Hematopoietic multipotent progenitor cell treated with erythropoietin and hydrocortisone succinate and interleukin-3 and kit ligand, for 8 days (in vitro differentiated cells): Measurements from ENCODE around the gene ZNF420.
"Not testable (repeated sequence)": the region's sequence is repeated elsewhere in the genome, so short reads cannot be mapped to it uniquely, and the experiment has no call there.

ENCODE experiments used
- DNase-seq: peaks from one replicate; pipeline ENCODE4 v3.0.0-alpha.2; 2015

Gene ZNF420

DNA sequence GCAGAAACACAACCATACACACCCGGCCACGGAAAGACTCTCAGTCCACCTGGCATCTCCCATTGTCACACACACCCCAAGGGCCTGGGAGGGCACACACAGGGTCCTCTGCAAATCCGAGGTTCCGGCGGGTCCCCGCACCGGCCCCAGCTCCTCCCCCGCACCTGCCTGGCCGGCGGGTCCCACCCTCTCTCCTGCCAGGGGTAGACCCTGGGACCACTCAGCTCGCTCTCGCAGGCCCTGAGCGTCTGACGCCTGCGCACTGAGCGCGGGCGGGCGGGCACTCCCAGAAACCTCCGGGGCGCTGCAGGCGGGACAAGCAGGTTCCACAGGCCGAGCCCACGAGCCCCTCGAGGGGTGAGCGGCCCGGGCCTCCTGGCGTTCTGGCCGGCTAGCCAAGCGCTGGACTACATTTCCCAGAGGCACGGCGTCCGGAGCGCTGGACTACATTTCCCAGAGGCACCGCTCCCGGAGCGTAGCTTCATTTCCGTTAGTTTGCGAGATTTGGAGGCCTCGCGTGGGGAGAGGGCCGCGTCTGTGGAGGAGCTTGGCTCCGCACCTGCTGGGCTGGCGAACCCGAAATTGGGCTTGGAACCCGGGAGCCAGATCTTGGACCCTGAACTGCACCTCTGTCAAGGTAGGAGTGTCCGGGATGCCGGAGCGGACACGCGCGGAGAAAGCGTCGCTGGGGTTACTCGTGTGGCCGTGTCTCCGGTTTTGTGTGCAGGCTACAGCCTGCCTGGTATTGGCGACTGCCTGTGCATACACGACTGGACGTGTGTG, at the start of gene ZNF420:
TSS of gene ZNF420 (plus strand) at position 500 of the 783 bp plus-strand sequence. CDS start 10,686 bp downstream, outside the sequence.
- DNase-seq: peak; percentile 95

GRCh38 chr19:37045140-37045539, 33.1 kb upstream of the ZNF420 start:
- no peak for DNase-seq

- no peak for DNase-seq
Observed at GRCh38 chr19:37055330-37055729, 22.9 kb upstream of the ZNF420 start.

DNA sequence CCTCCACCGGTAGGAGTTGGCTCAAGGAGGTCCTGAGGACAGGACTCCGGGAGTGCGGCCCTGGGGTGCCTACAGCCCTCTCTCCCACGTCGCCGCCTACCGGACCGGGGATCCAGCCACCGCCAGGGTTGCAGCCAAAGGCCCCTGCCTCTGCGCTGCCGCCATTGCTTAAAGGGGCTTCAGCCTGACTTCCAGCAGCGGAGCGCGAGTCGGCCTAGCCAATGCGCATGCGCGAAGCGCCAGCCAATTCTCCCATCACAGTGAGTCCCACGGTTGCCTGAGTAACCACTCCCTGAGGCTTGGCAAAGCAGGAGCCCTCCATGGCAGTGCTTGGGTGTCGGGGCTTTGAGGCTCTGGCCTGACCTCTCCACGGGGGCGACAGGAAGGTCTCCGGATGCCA, 21.5 kb upstream of the ZNF420 start:
- DNase-seq: no peak

GRCh38 chr19:37059142-37059541, 19.1 kb upstream of the ZNF420 start:
- DNase-seq: no peak

DNA sequence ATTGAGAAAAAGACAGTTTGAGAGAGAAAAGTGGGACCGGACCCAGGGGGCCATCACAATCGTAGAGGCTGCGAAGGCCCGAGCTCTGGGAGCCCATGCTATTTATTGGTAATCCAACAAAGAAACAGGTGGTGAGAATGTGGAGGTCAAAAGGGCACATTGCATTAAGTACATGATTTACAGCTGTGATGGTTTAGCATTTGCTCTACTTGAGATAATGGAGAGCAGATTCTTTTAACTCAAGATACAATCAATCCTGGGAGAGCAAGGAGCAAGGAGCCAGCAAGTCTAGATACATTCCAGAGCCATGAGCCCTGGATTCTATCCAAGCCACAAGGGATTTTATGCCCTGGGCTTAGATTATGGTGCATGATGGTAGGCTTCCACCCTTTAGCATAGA, 13.3 kb upstream of the ZNF420 start:
- DNase-seq: not testable (repeated sequence)

- DNase-seq: no peak
Observed at GRCh38 chr19:37074111-37074510, 4.1 kb upstream of the ZNF420 start.

GRCh38 chr19:37074819-37075362, 3.3 kb upstream of the ZNF420 start:
- DNase-seq: no peak

DNA sequence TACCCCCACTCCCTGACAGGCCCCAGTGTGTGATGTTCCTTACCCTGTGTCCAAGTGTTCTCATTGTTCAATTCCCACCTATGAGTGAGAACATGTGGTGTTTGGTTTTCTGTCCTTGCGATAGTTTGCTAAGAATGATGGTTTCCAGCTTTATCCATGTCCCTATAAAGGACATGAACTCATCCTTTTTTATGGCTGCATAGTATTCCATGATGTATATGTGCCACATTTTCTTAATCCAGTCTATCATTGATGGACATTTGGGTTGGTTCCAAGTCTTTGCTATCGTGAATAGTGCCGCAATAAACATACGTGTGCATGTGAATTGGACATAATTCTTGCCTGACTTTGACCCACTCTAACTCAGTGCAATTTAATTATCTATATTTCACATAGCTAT, 1.7 kb upstream of the ZNF420 start:
- not testable (repeated sequence) for DNase-seq

DNA sequence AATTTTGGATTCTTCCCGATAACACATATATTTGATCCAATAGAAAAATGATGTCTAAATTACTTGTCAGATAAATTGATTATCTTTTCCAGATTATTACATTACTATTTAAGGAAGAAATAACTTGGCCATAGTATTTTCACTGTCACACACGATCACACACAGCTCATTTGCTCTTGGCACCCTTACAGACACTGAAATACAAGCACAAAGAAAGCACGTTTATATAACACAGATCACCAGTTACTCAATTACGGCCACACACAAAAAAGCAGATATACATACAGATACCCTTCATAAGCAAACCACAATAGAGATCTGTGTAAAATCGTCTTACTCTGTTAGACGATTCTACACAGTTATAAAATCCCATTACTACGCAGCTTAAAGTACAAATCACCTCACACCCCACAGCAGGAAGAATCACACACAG, 716 bp upstream of the ZNF420 start:
- no peak for DNase-seq

GRCh38 chr19:37078717-37079032, 442 bp downstream of the ZNF420 start:
- peak; percentile 19 for DNase-seq

DNA sequence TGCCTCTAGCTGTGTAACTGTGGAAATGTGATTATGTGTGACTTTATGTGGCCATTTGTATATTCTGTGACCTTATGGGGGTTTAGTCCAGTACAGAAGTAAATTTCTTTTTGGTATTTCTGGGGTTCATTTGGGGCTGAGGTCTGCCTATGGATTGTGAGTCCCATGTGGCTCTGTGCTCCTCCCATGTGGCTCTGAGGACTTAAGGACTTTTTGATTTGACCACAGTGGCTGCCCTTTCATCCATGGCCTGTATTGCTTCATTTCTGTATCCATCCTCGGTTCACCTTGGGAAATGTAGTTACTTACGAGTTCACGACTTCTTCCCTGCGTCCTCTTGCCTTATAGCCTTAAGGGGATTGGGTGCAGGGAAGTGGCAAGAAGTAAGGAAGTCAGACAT, 1.0 kb downstream of the ZNF420 start:
- DNase-seq: peak; percentile 23

DNA sequence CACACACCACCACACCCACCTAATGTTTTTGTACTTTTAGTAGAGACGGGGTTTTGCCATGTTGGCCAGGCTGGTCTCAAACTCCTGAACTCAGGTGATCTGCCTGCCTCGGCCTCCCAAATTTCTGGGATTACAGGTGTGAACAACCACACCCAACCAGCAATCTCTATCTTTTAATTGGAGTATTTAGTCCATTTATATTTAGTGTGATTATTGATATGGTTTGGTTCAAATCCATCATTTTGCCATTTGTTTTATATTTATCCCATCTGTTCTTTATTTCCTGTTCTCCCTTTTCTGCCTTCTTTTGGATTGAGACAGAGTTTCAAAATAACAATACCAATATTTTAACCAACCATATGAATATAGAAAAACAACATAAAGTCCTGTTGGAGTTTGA, 4.1 kb downstream of the ZNF420 start:
- no peak for DNase-seq

GRCh38 chr19:37087110-37087509, 8.9 kb downstream of the ZNF420 start:
- no peak for DNase-seq

DNA sequence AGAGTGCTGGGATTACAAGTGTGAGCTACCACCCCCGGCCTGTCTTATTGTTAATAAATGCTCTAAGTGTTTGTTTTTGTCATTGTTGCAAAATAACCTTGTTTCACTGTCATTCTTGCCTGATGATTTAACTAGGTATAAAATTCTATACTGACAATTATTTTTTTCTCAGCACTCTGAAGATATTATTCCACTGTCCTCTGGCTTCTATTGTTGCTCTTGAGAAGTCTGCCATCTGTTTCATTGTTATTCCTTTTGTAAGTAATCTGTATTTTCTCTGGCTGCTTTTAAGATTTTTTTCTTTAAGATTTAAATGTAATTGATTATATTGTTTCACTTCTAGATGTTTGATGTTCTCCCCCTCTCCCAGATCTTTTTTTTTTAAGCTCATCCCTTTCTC, 17.6 kb downstream of the ZNF420 start:
- DNase-seq: no peak

DNA sequence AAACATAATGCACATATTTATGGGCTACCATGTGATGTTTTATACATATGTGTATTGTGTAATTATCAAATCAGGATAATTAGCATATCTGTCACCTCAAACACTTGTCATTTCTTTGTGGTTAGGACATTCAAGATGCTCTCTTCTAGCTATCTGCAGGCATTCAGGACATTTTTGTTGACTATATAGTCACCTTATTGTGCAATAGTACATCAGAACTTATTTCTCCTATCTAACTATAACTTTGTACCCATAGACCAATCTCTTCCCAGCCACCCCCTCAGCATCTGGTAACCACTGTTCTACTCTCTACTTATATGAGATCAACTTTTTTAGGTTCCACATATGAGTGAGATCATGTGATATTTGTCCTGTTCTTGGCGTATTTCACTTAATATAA, 20.3 kb downstream of the ZNF420 start:
- no peak for DNase-seq

- not testable (repeated sequence) for DNase-seq
Observed at GRCh38 chr19:37104135-37104534, 25.9 kb downstream of the ZNF420 start.

GRCh38 chr19:37111753-37112152, 33.5 kb downstream of the ZNF420 start:
- DNase-seq: peak; percentile 39

DNA sequence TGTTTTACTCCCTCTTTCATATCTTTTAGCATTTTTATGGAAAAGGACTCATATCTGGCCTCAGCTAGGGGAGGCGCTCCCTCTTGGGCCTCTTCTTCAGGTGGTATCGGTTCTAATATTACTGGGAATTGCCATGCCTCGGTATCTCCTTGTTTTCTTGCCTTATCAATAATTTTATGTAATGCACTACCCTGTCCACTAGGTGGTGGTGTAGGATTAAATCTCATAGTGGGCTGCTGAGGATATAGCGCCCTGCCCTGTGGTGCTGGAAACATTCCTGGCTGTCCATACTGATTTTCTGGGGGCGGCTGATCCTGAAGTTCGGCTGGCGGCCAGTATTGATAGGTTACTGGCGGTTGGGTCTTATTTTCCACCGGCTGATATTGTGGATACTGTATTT, 35.8 kb downstream of the ZNF420 start:
- no peak for DNase-seq

GRCh38 chr19:37122093-37122492, 43.9 kb downstream of the ZNF420 start:
- not testable (repeated sequence) for DNase-seq

GRCh38 chr19:37127999-37128820, 50.0 kb downstream of the ZNF420 start:
- no peak for DNase-seq

- no peak for DNase-seq
Observed at GRCh38 chr19:37128821-37129177, 50.6 kb downstream of the ZNF420 start.

GRCh38 chr19:37136111-37136510, 57.9 kb downstream of the ZNF420 start:
- DNase-seq: no peak

DNA sequence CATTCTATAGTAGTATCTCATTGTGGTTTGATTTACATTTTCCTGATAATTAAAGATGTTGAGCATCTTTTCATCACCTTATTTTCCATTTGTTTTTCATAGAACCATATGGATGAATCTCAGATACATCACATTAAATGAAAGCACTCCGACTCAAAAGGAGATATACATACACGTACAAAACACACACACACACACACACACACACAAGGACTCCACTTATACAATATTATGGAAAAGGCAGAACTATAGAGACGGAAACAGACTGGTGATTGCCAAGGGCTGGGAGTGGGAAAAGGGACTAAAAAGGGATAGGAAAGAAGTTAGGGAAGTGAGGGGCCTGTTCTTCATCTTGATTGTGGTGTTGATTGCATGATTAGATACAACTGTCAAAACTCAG, 70.0 kb downstream of the ZNF420 start:
- DNase-seq: no peak
